ENCODE data around the gene ARL5C. TPM values are rescaled to one million over a fixed set of nuclear protein-coding genes. Genes with fewer than 3 reads are reported as not detected.

Gene ARL5C
- total and polyA plus RNA-seq, 2 donors (not counting 1 experiment from before 2014, with no cell fraction given): not detected

- no peak overlapping the region for H3K27ac Mint-ChIP-seq
- POLR2A ChIA-PET: no interaction called here
- WGBS (ENCODE audit: insufficient coverage): no CpG with 5 or more reads among the region's 3 CpGs
These were observed 39.2 kb upstream of the ARL5C start for GRCh38 chr17:39205112-39205526.

More at GRCh38 chr17:39205112-39205526, 39.2 kb upstream of the ARL5C start:
- Histone ChIP-seq H3K9me3 (ENCODE audit: control extremely low read depth in 1 of 3, control insufficient read depth in 2 of 3, insufficient read depth in 1 of 3, low read length in 2 of 3) (peaks cover 0 to 3% (median 0%) of the 10 kb centered on the region in 3 donors), H3K4me2 (replicated peaks; ENCODE audit: low read depth, low read length, poor library complexity, severe bottlenecking) (no peak overlapping the region), H3K4me1 (ENCODE audit: control insufficient read depth in 2 of 2, insufficient read depth in 2 of 2, low read length in 2 of 2) (peaks cover 40 to 53% of the 10 kb centered on the region in 2 donors), H4K20me1 (ENCODE audit: control insufficient read depth, insufficient read depth, low read length, poor library complexity, severe bottlenecking) (peaks cover 31% of the 10 kb centered on the region), H3K36me3 (replicated peaks in 1 of 2; ENCODE audit: control extremely low read depth in 1 of 2, control insufficient read depth in 1 of 2, extremely low read depth in 1 of 2, insufficient read depth in 2 of 2, low read length in 1 of 2) (peaks cover 4 to 41% of the 10 kb centered on the region in 2 experiments), H2AFZ (ENCODE audit: insufficient read depth, low read depth, low read length, poor library complexity, severe bottlenecking) (no peak overlapping the region), H3K9ac (ENCODE audit: low read length) (no peak overlapping the region), H3K4me3 (ENCODE audit: control extremely low read depth in 1 of 5, extremely low read depth in 1 of 5, insufficient read depth in 1 of 5, low read depth in 2 of 5, low read length in 4 of 5) (no peak overlapping the region), H3K27ac (ENCODE audit: low read length in 2 of 2) (no peak overlapping the region), H3K79me2 (ENCODE audit: control insufficient read depth, insufficient read depth, low read length) (peaks cover 18% of the 10 kb centered on the region), H3K27me3 (replicated peaks in 1 of 4; ENCODE audit: control extremely low read depth in 1 of 4, control insufficient read depth in 3 of 4, insufficient read depth in 4 of 4, low read length in 3 of 4) (peaks cover 0 to 4% (median 0%) of the 10 kb centered on the region in 4 experiments)
- peaks cover 53% of the 10 kb centered on the region for H3K4me1 Mint-ChIP-seq
- intact Hi-C loops (cut with micrococcal nuclease): loop anchor here (10.0 kb wide), 1 partner anchor 200 kb away; the partner anchor contains the start of gene FBXL20
- CTCF ChIA-PET: interaction anchor here (0.7 to 18.9 kb wide), 8 partner anchors 27 to 646 kb away, joined by 3 to 707 read pairs (median 4); partner anchors contain the start of gene PLXDC1
- H3K27me3 Mint-ChIP-seq: no peaks in the 10 kb centered on the region
- ATAC-seq (ENCODE audit: low read depth) (no peak), DNase-seq (no peak)
- H3K4me3 Mint-ChIP-seq: no peak overlapping the region
- TF ChIP-seq EZH2 (IDR thresholded peaks at IDR 0.05; ENCODE audit: borderline replicate concordance, insufficient read depth, low read depth, low read length, poor library complexity, severe bottlenecking) (no peak), CTCF (IDR thresholded peaks at IDR 0.05) (no peak)
- H3K9me3 Mint-ChIP-seq (ENCODE audit: insufficient read depth): no peaks in the 10 kb centered on the region

Data from B cell (primary cell).